Dendritic cell treated with granulocyte-macrophage colony-stimulating factor and Interleukin-4, amounts not matched to agents 40 ng/mL and 50 ng/mL, for 4 days (primary cell): ENCODE data around the gene DNAJC16.

Source experiments
- H3K27ac Mint-ChIP-seq: one replicate; pipeline ENCODE4 v1.8.0; 2022; ENCODE audit warnings: mild to moderate bottlenecking, mixed read lengths
- H3K27me3 Mint-ChIP-seq: one replicate; pipeline ENCODE4 v1.8.0; 2022; ENCODE audit warnings: mild to moderate bottlenecking, mixed read lengths
- H3K36me3 Mint-ChIP-seq: one replicate; pipeline ENCODE4 v1.8.0; 2022; ENCODE audit warnings: low read depth, mixed read lengths
- H3K4me1 Mint-ChIP-seq: one replicate; pipeline ENCODE4 v1.8.0; 2022; ENCODE audit warnings: low read depth, mixed read lengths
- H3K4me3 Mint-ChIP-seq: one replicate; pipeline ENCODE4 v1.8.0; 2022; ENCODE audit warnings: mild to moderate bottlenecking, moderate library complexity, mixed read lengths
- H3K9me3 Mint-ChIP-seq: one replicate; pipeline ENCODE4 v1.8.0; 2022; ENCODE audit warnings: mixed read lengths
- intact Hi-C: fragments of 100-400 bp; cut with micrococcal nuclease; formaldehyde crosslinking; loops from one replicate; pipeline ENCODE4 v1.15.0; 2022

The DNAJC16 gene

GRCh38 chr1:15620902-15621682, 94.4 kb downstream of the DNAJC16 start:
- Mint-ChIP-seq H3K27me3 (no peaks in the 10 kb centered on the region), H3K27ac (no peak overlapping the region), H3K36me3 (peaks cover 19% of the 10 kb centered on the region), H3K4me1 (peaks cover 75% of the 10 kb centered on the region), H3K9me3 (no peaks in the 10 kb centered on the region), H3K4me3 (no peak overlapping the region)
- intact Hi-C loops, result no loop called here

- Mint-ChIP-seq H3K36me3 (peaks cover 20% of the 10 kb centered on the region), H3K4me1 (peaks cover 74% of the 10 kb centered on the region), H3K9me3 (no peaks in the 10 kb centered on the region), H3K27ac (peak overlapping the region; percentile 5), H3K27me3 (no peaks in the 10 kb centered on the region), H3K4me3 (no peak overlapping the region)
- intact Hi-C loops, result no loop called here
Observed at GRCh38 chr1:15621975-15622374, 95.3 kb downstream of the DNAJC16 start.

GRCh38 chr1:15622712-15623373, 96.2 kb downstream of the DNAJC16 start:
- Mint-ChIP-seq H3K36me3 (peaks cover 25% of the 10 kb centered on the region), H3K27ac (peak overlapping the region; percentile 5)
- intact Hi-C loops, result no loop called here

GRCh38 chr1:15623435-15623834, 96.8 kb downstream of the DNAJC16 start:
- H3K4me1 Mint-ChIP-seq, result peaks cover 76% of the 10 kb centered on the region
- H3K36me3 Mint-ChIP-seq, result peaks cover 29% of the 10 kb centered on the region
- peak overlapping the region; percentile 5 for H3K27ac Mint-ChIP-seq
- H3K4me3 Mint-ChIP-seq, result no peak overlapping the region
- H3K27me3 Mint-ChIP-seq, result no peaks in the 10 kb centered on the region
- H3K9me3 Mint-ChIP-seq, result no peaks in the 10 kb centered on the region
- intact Hi-C loops, result no loop called here

More at GRCh38 chr1:15622712-15623373, 96.2 kb downstream of the DNAJC16 start:
- Mint-ChIP-seq H3K4me1 (peaks cover 79% of the 10 kb centered on the region), H3K4me3 (no peak overlapping the region), H3K9me3 (no peaks in the 10 kb centered on the region), H3K27me3 (no peaks in the 10 kb centered on the region)

- Mint-ChIP-seq H3K9me3 (no peaks in the 10 kb centered on the region), H3K27ac (no peak overlapping the region), H3K4me3 (no peak overlapping the region), H3K36me3 (peaks cover 29% of the 10 kb centered on the region), H3K27me3 (no peaks in the 10 kb centered on the region), H3K4me1 (peaks cover 72% of the 10 kb centered on the region)
- intact Hi-C loops, result no loop called here
Observed at GRCh38 chr1:15624133-15624714, 97.6 kb downstream of the DNAJC16 start.

- H3K9me3 Mint-ChIP-seq, result no peaks in the 10 kb centered on the region
- H3K27me3 Mint-ChIP-seq, result no peaks in the 10 kb centered on the region
- intact Hi-C loops, result no loop called here
- H3K4me1 Mint-ChIP-seq, result peaks cover 65% of the 10 kb centered on the region
- peak overlapping the region; percentile 75 for H3K27ac Mint-ChIP-seq
- H3K4me3 Mint-ChIP-seq, result no peak overlapping the region
- H3K36me3 Mint-ChIP-seq, result peaks cover 36% of the 10 kb centered on the region
Observed at GRCh38 chr1:15625056-15625917, 98.6 kb downstream of the DNAJC16 start.
